Endothelial cell of umbilical vein (primary cell): ENCODE data around the gene LGALS13. TPM values are rescaled to one million over a fixed set of nuclear protein-coding genes. Genes with fewer than 3 reads are reported as not detected.

Source experiments
- BruUV-seq: library from RNA; stranded (reverse); fragments of 400-500 nt; replicated peaks from 2 replicates; lab custom pipeline; 2021; lab: Mats Ljungman, UMichigan
- CTCF ChIA-PET: fragments of 300-600, 350-600 bp; sonication (Branson Sonifier 250); formaldehyde crosslinking; loops from one replicate; lab custom pipeline; 2021; ENCODE audit warnings: antibody characterized with exemption, inconsistent platforms; lab: Charles Lee
- POLR2A ChIA-PET: fragments of 300-600, 350-600 bp; sonication (Branson Sonifier 250); formaldehyde crosslinking; loops from one replicate; lab custom pipeline; 2021; ENCODE audit warnings: antibody characterized with exemption, inconsistent platforms; lab: Charles Lee
- DNase-seq: peaks from one replicate; pipeline ENCODE4 v3.0.0-alpha.2; 2011; ENCODE audit warnings: low read depth, low spot score
- FAIRE-seq: peaks from 2 replicates; lab custom pipeline; 2011; peaks lifted over from hg19 to GRCh38; lab: Jason Lieb, UNC
- H2AFZ ChIP-seq: 2 replicates; pipeline ENCODE4 v1.6.0; 2012; ENCODE audit warnings: low read depth, low read length, control low read depth, inconsistent platforms
- H3K27ac ChIP-seq: 2 replicates; pipeline ENCODE4 v1.5.1; 2011; ENCODE audit warnings: low read depth, mild to moderate bottlenecking, control low read depth, low read length, moderate library complexity; ENCODE audit not compliant: insufficient read depth
- H3K27me3 ChIP-seq, 2 experiments: 2 replicates each; pipeline versions ENCODE4 v1.6.0 to v1.6.1; 2011; ENCODE audit warnings: low read length in 2 of 2, mixed read lengths in 1 of 2; ENCODE audit not compliant: control insufficient read depth in 2 of 2, insufficient read depth in 2 of 2
- H3K36me3 ChIP-seq, 2 experiments: 2 replicates in 1 of 2; 3 replicates in 1 of 2; pipeline ENCODE4 v1.5.1; 2011; ENCODE audit warnings: low read length in 2 of 2, mild to moderate bottlenecking in 1 of 2, moderate library complexity in 1 of 2; ENCODE audit not compliant: control insufficient read depth in 2 of 2, insufficient read depth in 2 of 2; ENCODE audit errors: extremely low read depth in 1 of 2
- H3K4me1 ChIP-seq: 3 replicates; pipeline ENCODE4 v1.5.1; 2011; ENCODE audit warnings: mild to moderate bottlenecking, low read length; ENCODE audit not compliant: control insufficient read depth, insufficient read depth; ENCODE audit errors: extremely low read depth
- H3K4me2 ChIP-seq: 2 replicates; pipeline ENCODE4 v1.6.1; 2011; ENCODE audit warnings: low read length, control low read depth, mixed read lengths; ENCODE audit not compliant: insufficient read depth
- H3K4me3 ChIP-seq, 3 experiments: fragments of 200-600 bp in 1 of 3; sonication (generic), shearing (Covaris generic) in 1 of 3; replicated peaks in 1 of 3; 2 replicates each; pipeline ENCODE4 v1.5.1; 2011 to 2016; ENCODE audit warnings: control low read depth in 3 of 3, low read length in 3 of 3, mild to moderate bottlenecking in 2 of 3, inconsistent platforms in 1 of 3, low read depth in 1 of 3, moderate library complexity in 1 of 3; ENCODE audit not compliant: insufficient read depth in 1 of 3
- H3K79me2 ChIP-seq: 2 replicates; pipeline ENCODE4 v1.6.0; 2012; ENCODE audit warnings: low read length, inconsistent platforms; ENCODE audit not compliant: control insufficient read depth, insufficient read depth
- H3K9ac ChIP-seq: replicated peaks from 2 replicates; pipeline ENCODE3; 2011; ENCODE audit warnings: low read length, control low read depth; ENCODE audit not compliant: insufficient read depth; ENCODE audit errors: extremely low read depth
- H3K9me1 ChIP-seq: replicated peaks from 3 replicates; pipeline ENCODE4 v1.6.0; 2011; ENCODE audit warnings: mild to moderate bottlenecking, low read length; ENCODE audit not compliant: control insufficient read depth, insufficient read depth; ENCODE audit errors: extremely low read depth
- H3K9me3 ChIP-seq: replicated peaks from 2 replicates; pipeline ENCODE4 v1.5.1; 2012; ENCODE audit warnings: low read length, inconsistent platforms; ENCODE audit not compliant: control insufficient read depth, insufficient read depth
- H4K20me1 ChIP-seq: replicated peaks from 2 replicates; pipeline ENCODE3; 2011; ENCODE audit warnings: mild to moderate bottlenecking, low read length; ENCODE audit not compliant: control insufficient read depth, insufficient read depth; ENCODE audit errors: extremely low read depth
- CTCF ChIP-seq, 2 donors: IDR thresholded peaks; 1 replicate in 1 of 2; 2 replicates in 1 of 2; pipeline ENCODE4 v1.5.1; 2011; ENCODE audit warnings: low read length in 2 of 2, mild to moderate bottlenecking in 2 of 2, moderate library complexity in 2 of 2, control low read depth in 1 of 2, inconsistent platforms in 1 of 2, low read depth in 1 of 2; ENCODE audit not compliant: insufficient read depth in 1 of 2; ENCODE audit errors: extremely low read depth in 1 of 2
- EZH2 ChIP-seq: IDR thresholded peaks from 2 replicates; pipeline ENCODE4 v1.6.1; 2012; ENCODE audit warnings: borderline replicate concordance, low read depth, mild to moderate bottlenecking, moderate library complexity, low read length, inconsistent platforms; ENCODE audit not compliant: severe bottlenecking
- FOS ChIP-seq: IDR thresholded peaks from 2 replicates; pipeline ENCODE4 v1.6.1; 2011; ENCODE audit warnings: mild to moderate bottlenecking, low read length, moderate library complexity, borderline replicate concordance; ENCODE audit not compliant: insufficient read depth
- GATA2 ChIP-seq: IDR thresholded peaks from 2 replicates; pipeline ENCODE4 v1.7.0; 2011; ENCODE audit warnings: low read depth, mild to moderate bottlenecking, moderate library complexity, mixed read lengths, low read length; ENCODE audit not compliant: insufficient read length, insufficient read depth
- JUN ChIP-seq: IDR thresholded peaks from 2 replicates; pipeline ENCODE4 v1.6.1; 2011; ENCODE audit warnings: borderline replicate concordance, low read depth; ENCODE audit not compliant: insufficient read length, insufficient read depth
- MAX ChIP-seq: IDR thresholded peaks from 2 replicates; pipeline ENCODE4 v1.6.1; 2011; ENCODE audit not compliant: insufficient read depth, insufficient read length
- MYC ChIP-seq: IDR thresholded peaks from one replicate; pipeline ENCODE4 v1.6.1; 2011; ENCODE audit warnings: mild to moderate bottlenecking, low read depth, low read length
- POLR2A ChIP-seq: IDR thresholded peaks from 2 replicates; pipeline ENCODE4 v1.6.1; 2012; ENCODE audit warnings: low read depth, mild to moderate bottlenecking, control low read depth, low read length
- POLR2AphosphoS5 ChIP-seq: IDR thresholded peaks from 2 replicates; pipeline ENCODE4 v1.6.1; 2012; ENCODE audit warnings: low read depth, mild to moderate bottlenecking, control low read depth, low read length, moderate library complexity; ENCODE audit not compliant: insufficient read depth
- dilution Hi-C: fragments of 300-500 bp; cut with MboI; formaldehyde crosslinking; loops from one replicate; pipeline ENCODE4 v1.15.0; 2019; ENCODE audit warnings: low sequenced_read_pairs; ENCODE audit not compliant: extremely low pct_ligation_motif_present
- intact Hi-C: fragments of 100-400 bp; cut with micrococcal nuclease; formaldehyde crosslinking; loops from one replicate; pipeline ENCODE4 v1.10.0; 2022
- polyA plus RNA-seq, 4 experiments: library from polyadenylated mRNA; depleted of rRNA in 3 of 4; stranded (reverse) in 3 of 4; unstranded in 1 of 4; fragments of >200 nt; gene quantifications; 2 replicates each; pipeline versions ENCODE4 v1.2.1 to v1.2.3, GENCODE V29; 2011 to 2012; ENCODE audit warnings: missing spikeins in 1 of 4
- total RNA-seq: library from RNA; stranded (reverse); gene quantifications from 2 replicates; pipeline ENCODE4 v1.2.3, GENCODE V29; 2021

Gene LGALS13
- total and polyA plus RNA-seq, 2 donors (not counting 3 experiments of a cell fraction or from before 2014, with no cell fraction given), result not detected

- no peak for FAIRE-seq
- H3K27me3 ChIP-seq, result no peaks in the 10 kb centered on the region
- H3K4me1 ChIP-seq, result no peaks in the 10 kb centered on the region
- H3K4me3 ChIP-seq, result no peak overlapping the region
- no peaks in the 10 kb centered on the region for H3K9me1 ChIP-seq
- TF ChIP-seq JUN (no peak), GATA2 (no peak), EZH2 (no peak), POLR2A (no peak), FOS (no peak), CTCF (IDR thresholded peaks at IDR 0.05; ENCODE audit: extremely low read depth in 1 of 2, insufficient read depth in 1 of 2, low read depth in 1 of 2, low read length in 2 of 2) (no peak), MYC (no peak), MAX (no peak), POLR2AphosphoS5 (no peak)
- no peaks in the 10 kb centered on the region for H3K9me3 ChIP-seq
- POLR2A ChIA-PET, result no interaction called here
- dilution Hi-C loops, result no loop called here
- BruUV-seq, result no TSS peak
- no peak overlapping the region for H3K4me2 ChIP-seq
- CTCF ChIA-PET, result no interaction called here
- no peak overlapping the region for H3K27ac ChIP-seq
- H4K20me1 ChIP-seq, result no peaks in the 10 kb centered on the region
- H3K36me3 ChIP-seq, result no peaks in the 10 kb centered on the region
- H3K79me2 ChIP-seq, result no peaks in the 10 kb centered on the region
- no peak overlapping the region for H3K9ac ChIP-seq
- intact Hi-C loops, result no loop called here
- DNase-seq, result peak; percentile 18
- no peak overlapping the region for H2AFZ ChIP-seq
These were observed 3.2 kb upstream of the LGALS13 start for GRCh38 chr19:39599116-39599515.
